GM12873 (cell line): Measurements from ENCODE around the gene VSIG10L2.

Experiments used
- CTCF ChIP-seq: IDR thresholded peaks from 2 replicates; pipeline ENCODE4 v1.5.1; 2012; ENCODE audit warnings: low read depth, mild to moderate bottlenecking, moderate library complexity, low read length, control low read depth; ENCODE audit not compliant: insufficient read depth; ENCODE audit errors: missing control alignments

Gene VSIG10L2

GRCh38 chr11:125950178-125950490, 4.3 kb downstream of the VSIG10L2 start:
- TF ChIP-seq CTCF = no peak

DNA sequence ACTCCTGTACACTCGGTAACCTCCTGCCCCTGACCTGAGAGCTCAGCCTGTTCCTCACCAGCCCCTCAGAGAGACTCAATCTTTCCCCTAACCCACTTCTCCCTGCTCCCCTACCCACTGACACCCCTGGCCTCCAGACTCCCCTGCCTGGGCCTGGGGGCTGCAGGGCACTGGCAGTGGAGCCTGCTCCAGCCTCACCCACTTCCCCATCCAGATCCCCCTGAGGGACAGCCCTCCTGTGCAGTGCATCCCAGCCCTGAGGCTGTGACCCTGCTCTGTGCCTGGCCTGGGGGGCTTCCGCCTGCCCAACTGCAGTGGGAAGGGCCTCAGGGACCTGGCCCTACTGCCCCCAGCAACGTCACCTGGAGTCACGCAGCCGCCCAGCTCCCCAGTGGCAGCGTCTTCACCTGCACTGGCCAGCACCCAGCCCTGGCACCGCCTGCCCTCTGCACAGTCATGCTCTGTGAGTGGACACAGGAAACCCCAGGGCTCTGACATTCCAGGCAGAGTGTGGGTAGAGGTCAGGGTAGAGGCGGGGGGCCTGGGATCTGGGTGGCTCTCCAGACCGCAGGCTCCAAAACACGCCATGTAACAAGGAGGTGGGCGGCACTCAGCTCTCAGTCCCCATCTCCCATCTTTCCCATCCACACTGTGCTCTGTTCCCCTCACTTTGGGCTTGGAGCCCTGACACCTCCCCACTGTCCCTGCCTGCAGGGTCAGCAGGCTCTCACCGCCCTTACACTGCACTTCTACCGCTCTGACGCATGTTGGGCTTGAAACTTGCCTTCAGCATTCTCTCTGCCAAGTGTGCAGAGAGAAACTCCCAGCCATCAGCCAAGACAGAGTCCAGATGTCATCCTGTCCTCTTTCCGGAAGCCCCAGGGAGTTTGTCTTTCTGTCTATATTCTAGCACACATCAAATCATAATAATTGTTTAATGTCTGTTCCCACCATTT, 5.1 kb downstream of the VSIG10L2 start:
- no peak for TF ChIP-seq CTCF

GRCh38 chr11:125951731-125952130, 5.9 kb downstream of the VSIG10L2 start:
- no peak for TF ChIP-seq CTCF

GRCh38 chr11:125952559-125952958, 6.7 kb downstream of the VSIG10L2 start:
- no peak for TF ChIP-seq CTCF

DNA sequence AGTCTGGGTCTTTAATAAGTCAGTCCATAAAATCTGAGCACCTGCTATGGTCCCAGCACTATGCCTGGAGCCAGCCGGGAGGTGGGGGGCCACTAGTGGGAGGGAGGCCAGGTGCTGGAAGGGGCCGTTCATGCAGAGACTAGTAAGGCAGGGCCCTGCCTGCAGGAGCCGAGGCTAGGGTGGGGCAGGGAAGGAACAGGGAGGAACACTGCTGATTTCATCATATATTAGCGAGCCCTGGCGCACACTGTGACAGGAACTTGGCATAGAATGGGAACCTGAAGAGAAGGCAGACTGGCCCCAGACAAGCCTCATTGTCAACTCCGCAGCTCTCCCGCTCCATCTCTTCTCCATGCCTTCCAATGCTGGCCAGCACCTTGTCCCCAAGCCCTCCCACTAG, 7.1 kb downstream of the VSIG10L2 start:
- no peak for TF ChIP-seq CTCF

DNA sequence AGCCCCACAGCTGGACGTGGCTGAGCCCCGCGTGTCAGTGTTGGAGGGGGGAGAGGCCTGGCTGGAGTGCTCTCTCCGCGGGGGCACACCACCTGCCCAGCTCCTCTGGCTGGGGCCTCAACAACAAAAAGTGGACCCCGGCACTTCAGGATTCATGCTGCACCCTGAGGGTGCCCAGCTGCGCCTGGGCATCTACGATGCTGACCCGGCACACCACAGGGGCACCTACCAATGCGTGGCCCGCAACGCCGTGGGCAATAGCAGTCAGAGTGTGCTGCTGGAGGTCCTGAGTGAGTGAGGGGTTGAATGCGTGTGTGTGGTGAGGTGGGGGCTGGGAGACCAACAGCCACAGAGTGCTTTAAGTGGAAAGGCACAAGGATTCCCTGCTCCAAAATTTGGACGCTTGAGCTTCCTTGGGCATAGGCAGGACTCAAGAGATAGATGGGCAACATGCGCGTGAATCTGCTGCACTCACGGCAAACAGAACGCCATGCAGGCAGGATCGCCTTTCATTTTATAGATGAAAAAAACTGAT, 7.6 kb downstream of the VSIG10L2 start:
- TF ChIP-seq CTCF = no peak

- TF ChIP-seq CTCF = no peak
Observed at GRCh38 chr11:125954123-125954944, 8.5 kb downstream of the VSIG10L2 start.
